IMR-90 (cell line): ENCODE measurements around the gene LRP1-AS. TPM values are rescaled to one million over a fixed set of nuclear protein-coding genes. Genes with fewer than 3 reads are reported as not detected.

Source experiments
- ATAC-seq: fragments of 200-7000 bp; cut with Tn5 transposase; 2 replicates; pipeline ENCODE4 v1.9.1; 2020; ENCODE audit warnings: low read depth, mild to moderate bottlenecking, moderate library complexity
- BruUV-seq: library from RNA; stranded (reverse); fragments of 400-500 nt; replicated peaks from 2 replicates; lab custom pipeline; 2021; lab: Mats Ljungman, UMichigan
- CTCF ChIA-PET: fragments of 300-600 bp; formaldehyde crosslinking; extraction: SDS; loops from one replicate; lab custom pipeline; 2021; ENCODE audit warnings: antibody characterized with exemption; lab: Yijun Ruan, JAX
- POLR2A ChIA-PET: fragments of 300-600 bp; sonication (Branson Sonifier 250); formaldehyde crosslinking; loops from one replicate; lab custom pipeline; 2022; ENCODE audit warnings: antibody characterized with exemption; ENCODE audit not compliant: unreplicated experiment; lab: Charles Lee
- DNase-seq: peaks from one replicate; pipeline ENCODE4 v3.0.0; 2013
- H2AFZ ChIP-seq: replicated peaks from 2 replicates; pipeline ENCODE3; 2013; ENCODE audit warnings: low read length, mild to moderate bottlenecking; ENCODE audit not compliant: poor library complexity
- H2AK5ac ChIP-seq: 2 replicates; pipeline ENCODE4 v1.6.1; 2013; ENCODE audit warnings: low read depth, low read length, inconsistent platforms
- H2AK9ac ChIP-seq: replicated peaks from 2 replicates; pipeline ENCODE3; 2013; ENCODE audit warnings: mild to moderate bottlenecking, low read depth, low read length, moderate library complexity; ENCODE audit not compliant: poor library complexity
- H2BK120ac ChIP-seq: 2 replicates; pipeline ENCODE4 v1.6.1; 2013; ENCODE audit warnings: low read depth, low read length, inconsistent platforms
- H2BK15ac ChIP-seq: 3 replicates; pipeline ENCODE4 v1.6.1; 2013; ENCODE audit warnings: low read depth, low read length, inconsistent platforms
- H2BK20ac ChIP-seq: 2 replicates; pipeline ENCODE4 v1.6.1; 2013; ENCODE audit warnings: low read depth, mild to moderate bottlenecking, inconsistent platforms, low read length, moderate library complexity
- H2BK5ac ChIP-seq: 2 replicates; pipeline ENCODE4 v1.6.1; 2013; ENCODE audit warnings: mild to moderate bottlenecking, low read depth, low read length, inconsistent platforms; ENCODE audit not compliant: poor library complexity, severe bottlenecking
- H3K14ac ChIP-seq: replicated peaks from 2 replicates; pipeline ENCODE4 v1.6.1; 2013; ENCODE audit warnings: low read depth, low read length, inconsistent platforms
- H3K18ac ChIP-seq: 2 replicates; pipeline ENCODE4 v1.6.1; 2013; ENCODE audit warnings: low read depth, low read length, control low read depth
- H3K23ac ChIP-seq: 2 replicates; pipeline ENCODE4 v1.6.1; 2013; ENCODE audit warnings: low read depth, low read length, inconsistent platforms
- H3K27ac ChIP-seq: 2 replicates; pipeline ENCODE4 v1.5.1; 2013; ENCODE audit warnings: mild to moderate bottlenecking, control low read depth, low read length; ENCODE audit not compliant: insufficient read depth
- H3K27me3 ChIP-seq: 2 replicates; pipeline ENCODE4 v1.6.1; 2013; ENCODE audit warnings: low read length; ENCODE audit not compliant: control insufficient read depth, insufficient read depth
- H3K36me3 ChIP-seq: 2 replicates; pipeline ENCODE4 v1.6.1; 2013; ENCODE audit warnings: low read length, mixed read lengths; ENCODE audit not compliant: control insufficient read depth, insufficient read depth
- H3K4ac ChIP-seq: 2 replicates; pipeline ENCODE4 v1.6.1; 2013; ENCODE audit warnings: low read depth, low read length, inconsistent platforms
- H3K4me1 ChIP-seq: 2 replicates; pipeline ENCODE4 v1.6.1; 2013; ENCODE audit warnings: low read length, mixed read lengths; ENCODE audit not compliant: control insufficient read depth, insufficient read depth
- H3K4me2 ChIP-seq: 2 replicates; pipeline ENCODE4 v1.6.1; 2013; ENCODE audit warnings: low read depth, mild to moderate bottlenecking, control low read depth, low read length, moderate library complexity
- H3K4me3 ChIP-seq: 2 replicates; pipeline ENCODE4 v1.5.1; 2013; ENCODE audit warnings: low read depth, mild to moderate bottlenecking, control low read depth, low read length, moderate library complexity; ENCODE audit not compliant: insufficient read depth
- H3K56ac ChIP-seq: 2 replicates; pipeline ENCODE4 v1.6.1; 2013; ENCODE audit warnings: low read length, inconsistent platforms; ENCODE audit not compliant: insufficient read depth; ENCODE audit errors: extremely low read depth
- H3K79me1 ChIP-seq, 2 experiments: 2 replicates each; pipeline ENCODE4 v1.6.1; 2013; ENCODE audit warnings: low read length in 2 of 2, inconsistent platforms in 1 of 2, low read depth in 1 of 2
- H3K9ac ChIP-seq: 2 replicates; pipeline ENCODE4 v1.6.1; 2013; ENCODE audit warnings: low read depth, low read length, control low read depth
- H3K9me1 ChIP-seq: 2 replicates; pipeline ENCODE4 v1.6.1; 2013; ENCODE audit warnings: low read length, inconsistent platforms; ENCODE audit not compliant: insufficient read depth
- H3K9me3 ChIP-seq: 2 replicates; pipeline ENCODE4 v1.6.1; 2013; ENCODE audit warnings: low read length; ENCODE audit not compliant: control insufficient read depth, insufficient read depth
- H4K20me1 ChIP-seq: 2 replicates; pipeline ENCODE4 v1.6.1; 2013; ENCODE audit warnings: low read length, inconsistent platforms; ENCODE audit not compliant: insufficient read depth
- H4K5ac ChIP-seq: 2 replicates; pipeline ENCODE4 v1.6.1; 2013; ENCODE audit warnings: mild to moderate bottlenecking, low read depth, low read length, control low read depth
- H4K8ac ChIP-seq, 2 experiments: 2 replicates each; pipeline ENCODE4 v1.6.1; 2013; ENCODE audit warnings: low read depth in 2 of 2, low read length in 2 of 2, control low read depth in 1 of 2, inconsistent platforms in 1 of 2
- H4K91ac ChIP-seq: 2 replicates; pipeline ENCODE4 v1.6.1; 2013; ENCODE audit warnings: low read depth, low read length, inconsistent platforms; ENCODE audit not compliant: insufficient read depth
- BHLHE40 ChIP-seq: fragments of 150-350 bp; IDR thresholded peaks from 2 replicates; pipeline ENCODE4 v1.6.1; 2016; ENCODE audit warnings: mild to moderate bottlenecking, low read depth, low read length
- CEBPB ChIP-seq: IDR thresholded peaks from 2 replicates; pipeline ENCODE4 v1.6.1; 2012; ENCODE audit warnings: low read depth, low read length, improper control_type of control experiment
- CHD1 ChIP-seq: IDR thresholded peaks from 2 replicates; pipeline ENCODE4 v1.6.1; 2012; ENCODE audit warnings: low read depth, low read length, improper control_type of control experiment
- CTCF ChIP-seq: conservative IDR thresholded peaks from 2 replicates; pipeline ENCODE4 v1.5.1; 2012; ENCODE audit warnings: mild to moderate bottlenecking, low read depth, low read length, improper control_type of control experiment
- FOS ChIP-seq: fragments of 150-350 bp; IDR thresholded peaks from 2 replicates; pipeline ENCODE4 v1.6.1; 2016; ENCODE audit warnings: low read depth, low read length
- MAFK ChIP-seq: IDR thresholded peaks from 2 replicates; pipeline ENCODE4 v1.6.1; 2012; ENCODE audit warnings: low read depth, low read length, improper control_type of control experiment
- MAZ ChIP-seq: IDR thresholded peaks from 2 replicates; pipeline ENCODE4 v1.6.1; 2012; ENCODE audit warnings: low read depth, mild to moderate bottlenecking, low read length, improper control_type of control experiment, moderate library complexity, borderline replicate concordance
- MXI1 ChIP-seq: IDR thresholded peaks from 2 replicates; pipeline ENCODE4 v1.6.1; 2012; ENCODE audit warnings: low read depth, mild to moderate bottlenecking, low read length, moderate library complexity, borderline replicate concordance
- NFE2L2 ChIP-seq: fragments of 150-350 bp; IDR thresholded peaks from 2 replicates; pipeline ENCODE4 v1.6.1; 2016; ENCODE audit warnings: low read depth, mild to moderate bottlenecking, low read length
- POLR2A ChIP-seq: IDR thresholded peaks from 2 replicates; pipeline ENCODE4 v1.6.1; 2012; ENCODE audit warnings: mild to moderate bottlenecking, low read depth, low read length
- RAD21 ChIP-seq: IDR thresholded peaks from 2 replicates; pipeline ENCODE4 v1.6.1; 2012; ENCODE audit warnings: low read length, improper control_type of control experiment
- RCOR1 ChIP-seq: IDR thresholded peaks from 2 replicates; pipeline ENCODE4 v1.6.1; 2012; ENCODE audit warnings: mild to moderate bottlenecking, low read length, improper control_type of control experiment; ENCODE audit not compliant: insufficient replicate concordance
- RFX5 ChIP-seq: IDR thresholded peaks from 2 replicates; pipeline ENCODE4 v1.8.0; 2012; ENCODE audit warnings: low read depth, mild to moderate bottlenecking, low read length, moderate library complexity
- SMC3 ChIP-seq: fragments of 150-350 bp; IDR thresholded peaks from 2 replicates; pipeline ENCODE4 v1.6.1; 2016; ENCODE audit warnings: low read depth, mild to moderate bottlenecking, antibody characterized with exemption, low read length, moderate library complexity
- WGBS, 2 experiments: methylation state at CpG; one replicate each; pipeline versions ENCODE4 v1.1.5 to v1.1.7; 2013; ENCODE audit warnings: missing lambda C conversion rate in 2 of 2; ENCODE audit not compliant: insufficient read length in 1 of 2; ENCODE audit errors: extremely low coverage in 2 of 2; 5-methylcytosine and 5-hydroxymethylcytosine counted together
- dilution Hi-C: fragments of 300-500 bp; cut with HindIII; formaldehyde crosslinking; loops from one replicate; pipeline ENCODE4 v1.14.3; 2018; ENCODE audit warnings: low sequenced_read_pairs; ENCODE audit not compliant: unreplicated experiment
- in situ Hi-C: fragments of 300-500 bp; cut with MboI; formaldehyde crosslinking; loops from 3 replicates; pipeline ENCODE4 v1.14.3; 2019; ENCODE audit warnings: low sequenced_read_pairs, inconsistent platforms, mixed read lengths
- intact Hi-C: fragments of 100-400 bp; cut with micrococcal nuclease; formaldehyde crosslinking; loops from 2 replicates; pipeline ENCODE4 v1.10.0; 2022
- polyA plus RNA-seq, 3 experiments: library from polyadenylated mRNA; depleted of rRNA; stranded (reverse); fragments of >200 nt; gene quantifications; 2 replicates each; pipeline ENCODE4 v1.2.3, GENCODE V29; 2012; ENCODE audit warnings: low replicate concordance in 1 of 3
- total RNA-seq: library from RNA; depleted of rRNA; stranded (reverse); fragments of >200 nt; gene quantifications from 2 replicates; pipeline ENCODE4 v1.2.3, GENCODE V29; 2012
- TF ChIP-seq, protein P1 (sequence below): fragments of 150-350 bp; IDR thresholded peaks from 2 replicates; pipeline ENCODE4 v1.6.1; 2017; ENCODE audit warnings: mild to moderate bottlenecking, antibody characterized with exemption, low read length, low read depth
- TF ChIP-seq, protein P2 (sequence below): fragments of 150-350 bp; IDR thresholded peaks from 2 replicates; pipeline ENCODE4 v1.6.1; 2016; ENCODE audit warnings: low read depth, mild to moderate bottlenecking, low read length, moderate library complexity, borderline replicate concordance

LRP1-AS gene
- total and polyA plus RNA-seq, 2 of the 4 experiments (the other 2 are of a cell fraction), result not detected

DNA sequence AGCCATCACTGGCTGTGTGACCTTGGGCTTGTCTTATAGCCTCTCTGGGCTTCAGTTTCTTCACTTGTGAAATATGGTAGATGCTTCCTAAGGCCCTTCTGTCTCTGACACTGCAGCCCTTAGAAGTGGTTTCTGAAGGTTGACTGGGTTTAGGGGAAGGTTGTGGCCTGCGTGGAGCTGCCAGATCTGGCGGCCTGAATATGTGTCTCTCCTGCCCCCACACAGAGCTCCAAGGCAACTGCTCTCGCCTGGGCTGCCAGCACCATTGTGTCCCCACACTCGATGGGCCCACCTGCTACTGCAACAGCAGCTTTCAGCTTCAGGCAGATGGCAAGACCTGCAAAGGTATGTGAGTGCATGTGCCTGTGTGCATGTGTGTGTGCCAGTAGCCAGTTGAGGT lies 4.0 kb downstream of the LRP1-AS start:
- Histone ChIP-seq H3K79me1 (peaks cover 55 to 96% of the 10 kb centered on the region in 2 experiments), H3K9me3 (no peaks in the 10 kb centered on the region), H2BK5ac (no peak overlapping the region), H2BK20ac (no peak overlapping the region), H3K14ac (no peak overlapping the region), H2BK15ac (no peak overlapping the region), H2AK5ac (peak overlapping the region; percentile 14; the same call in 1 of the 2 replicates), H3K56ac (no peak overlapping the region), H3K27ac (peak overlapping the region; percentile 27; the same call in 1 of the 2 replicates), H4K5ac (no peak overlapping the region), H2AK9ac (peak overlapping the region; percentile 11), H3K9me1 (peaks cover 35% of the 10 kb centered on the region), H3K18ac (no peak overlapping the region), H3K36me3 (peaks cover 86% of the 10 kb centered on the region), H4K91ac (no peak overlapping the region), H3K27me3 (no peaks in the 10 kb centered on the region), H3K4ac (no peak overlapping the region), H3K4me1 (peaks cover 48% of the 10 kb centered on the region), H3K23ac (no peak overlapping the region), H2AFZ (no peak overlapping the region), H4K20me1 (peaks cover 89% of the 10 kb centered on the region), H3K4me2 (no peak overlapping the region), H2BK120ac (no peak overlapping the region), H3K9ac (no peak overlapping the region), H4K8ac (no peak overlapping the region), H3K4me3 (no peak overlapping the region)
- dilution Hi-C loops, result no loop called here
- POLR2A ChIA-PET, result no interaction called here
- 100% methylated on average over 1 of the region's 4 CpGs; no CpG with 5 or more reads in 1 of the 2 experiments for WGBS, 2 experiments
- no peak for DNase-seq
- in situ Hi-C loops, result no loop called here
- no TSS peak for BruUV-seq
- TF ChIP-seq SMC3, result no peak
- TF ChIP-seq CHD1, result no peak
- TF ChIP-seq, protein P1, sequence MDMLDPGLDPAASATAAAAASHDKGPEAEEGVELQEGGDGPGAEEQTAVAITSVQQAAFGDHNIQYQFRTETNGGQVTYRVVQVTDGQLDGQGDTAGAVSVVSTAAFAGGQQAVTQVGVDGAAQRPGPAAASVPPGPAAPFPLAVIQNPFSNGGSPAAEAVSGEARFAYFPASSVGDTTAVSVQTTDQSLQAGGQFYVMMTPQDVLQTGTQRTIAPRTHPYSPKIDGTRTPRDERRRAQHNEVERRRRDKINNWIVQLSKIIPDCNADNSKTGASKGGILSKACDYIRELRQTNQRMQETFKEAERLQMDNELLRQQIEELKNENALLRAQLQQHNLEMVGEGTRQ, result no peak
- TF ChIP-seq CEBPB, result no peak
- no peak for TF ChIP-seq MAFK
- TF ChIP-seq RAD21, result no peak
- no peak for TF ChIP-seq RCOR1
- no peak for TF ChIP-seq POLR2A
- TF ChIP-seq MXI1, result no peak
- TF ChIP-seq CTCF, result no peak
- TF ChIP-seq MAZ, result no peak
- TF ChIP-seq, protein P2, sequence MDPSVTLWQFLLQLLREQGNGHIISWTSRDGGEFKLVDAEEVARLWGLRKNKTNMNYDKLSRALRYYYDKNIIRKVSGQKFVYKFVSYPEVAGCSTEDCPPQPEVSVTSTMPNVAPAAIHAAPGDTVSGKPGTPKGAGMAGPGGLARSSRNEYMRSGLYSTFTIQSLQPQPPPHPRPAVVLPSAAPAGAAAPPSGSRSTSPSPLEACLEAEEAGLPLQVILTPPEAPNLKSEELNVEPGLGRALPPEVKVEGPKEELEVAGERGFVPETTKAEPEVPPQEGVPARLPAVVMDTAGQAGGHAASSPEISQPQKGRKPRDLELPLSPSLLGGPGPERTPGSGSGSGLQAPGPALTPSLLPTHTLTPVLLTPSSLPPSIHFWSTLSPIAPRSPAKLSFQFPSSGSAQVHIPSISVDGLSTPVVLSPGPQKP, result no peak
- no peak for TF ChIP-seq NFE2L2
- no peak for TF ChIP-seq BHLHE40
- TF ChIP-seq FOS, result no peak
- TF ChIP-seq RFX5, result no peak
- ATAC-seq, result no peak
- CTCF ChIA-PET, result no interaction called here
- intact Hi-C loops, result no loop called here
